PC-3 (cell line): Measurements from ENCODE around the gene L1CAM. TPM values are rescaled to one million over a fixed set of nuclear protein-coding genes. Genes with fewer than 3 reads are reported as not detected.

Experiments
- ATAC-seq: fragments of 200-7000 bp; cut with Tn5 transposase; 2 replicates; pipeline ENCODE4 v1.9.1; 2020; ENCODE audit warnings: mild to moderate bottlenecking, moderate library complexity
- BruUV-seq: library from RNA; stranded (reverse); fragments of 400-500 nt; replicated peaks from 2 replicates; lab custom pipeline; 2021; lab: Mats Ljungman, UMichigan
- CTCF ChIA-PET: fragments of 300-600 bp; sonication (Branson Sonifier 250); formaldehyde crosslinking; loops from one replicate; lab custom pipeline; 2022; ENCODE audit warnings: antibody characterized with exemption; lab: Charles Lee
- POLR2A ChIA-PET: fragments of 300-600 bp; sonication (Branson Sonifier 250); formaldehyde crosslinking; loops from one replicate; lab custom pipeline; 2022; ENCODE audit warnings: antibody characterized with exemption; ENCODE audit not compliant: unreplicated experiment; lab: Charles Lee
- DNase-seq: peaks from one replicate; pipeline ENCODE4 v3.0.0-alpha.2; 2015
- H2AFZ ChIP-seq: fragments of 300-600 bp; sonication (generic); 2 replicates; pipeline ENCODE4 v1.6.0; 2016; ENCODE audit warnings: antibody characterized with exemption, low read length
- H3F3A ChIP-seq: fragments of 300-600 bp; sonication (generic); one replicate; pipeline ENCODE4 v1.6.0; 2017; ENCODE audit warnings: antibody characterized with exemption, low read length, control low read depth, mild to moderate bottlenecking; ENCODE audit not compliant: unreplicated experiment
- H3K27ac ChIP-seq: fragments of 300-600 bp; sonication (generic); 2 replicates; pipeline ENCODE4 v1.5.1; 2016; ENCODE audit warnings: mild to moderate bottlenecking, low read length
- H3K27me3 ChIP-seq: fragments of 300-600 bp; sonication (generic); 2 replicates; pipeline ENCODE4 v1.6.1; 2016; ENCODE audit warnings: low read length, mixed read lengths
- H3K36me3 ChIP-seq: fragments of 300-600 bp; sonication (generic); 2 replicates; pipeline ENCODE4 v1.6.1; 2016; ENCODE audit warnings: low read depth, mixed run types, low read length, mixed read lengths
- H3K4me1 ChIP-seq: fragments of 300-600 bp; sonication (generic); 2 replicates; pipeline ENCODE4 v1.5.1; 2016; ENCODE audit warnings: low read length; ENCODE audit not compliant: insufficient read depth
- H3K4me2 ChIP-seq: fragments of 300-600 bp; sonication (generic); 2 replicates; pipeline ENCODE4 v1.6.0; 2016; ENCODE audit warnings: low read length
- H3K4me3 ChIP-seq: fragments of 300-600 bp; sonication (generic); 2 replicates; pipeline ENCODE4 v1.5.1; 2016; ENCODE audit warnings: mild to moderate bottlenecking, low read length, mixed read lengths
- H3K79me2 ChIP-seq: fragments of 300-600 bp; sonication (generic); 2 replicates; pipeline ENCODE4 v1.6.1; 2017; ENCODE audit warnings: low read length, mixed read lengths
- H3K9ac ChIP-seq: fragments of 300-600 bp; sonication (generic); 2 replicates; pipeline ENCODE4 v1.6.0; 2016; ENCODE audit warnings: mild to moderate bottlenecking, low read length
- H3K9me2 ChIP-seq: fragments of 300-600 bp; sonication (generic); replicated peaks from 2 replicates; pipeline ENCODE4 v1.6.1; 2016; ENCODE audit warnings: mixed run types, low read length, mixed read lengths
- H3K9me3 ChIP-seq: fragments of 300-600 bp; sonication (generic); 2 replicates; pipeline ENCODE4 v1.6.1; 2016; ENCODE audit warnings: low read length, mixed read lengths
- H4K20me1 ChIP-seq: fragments of 300-600 bp; sonication (generic); 2 replicates; pipeline ENCODE4 v1.6.1; 2016; ENCODE audit warnings: low read length, mixed read lengths
- CTCF ChIP-seq: fragments of 300-600 bp; sonication (generic); conservative IDR thresholded peaks from 2 replicates; pipeline ENCODE4 v1.5.1; 2017; ENCODE audit warnings: antibody characterized with exemption, low read depth, mild to moderate bottlenecking, low read length
- EZH2 ChIP-seq: fragments of 300-600 bp; sonication (generic); IDR thresholded peaks from one replicate; pipeline ENCODE4 v1.6.1; 2017; ENCODE audit warnings: antibody characterized with exemption, mild to moderate bottlenecking, low read length; ENCODE audit not compliant: unreplicated experiment
- EZH2phosphoT487 ChIP-seq: fragments of 300-600 bp; sonication (generic); IDR thresholded peaks from 2 replicates; pipeline ENCODE4 v1.6.1; 2018; ENCODE audit warnings: mild to moderate bottlenecking, antibody characterized with exemption, low read length, borderline replicate concordance
- intact Hi-C: fragments of 100-400 bp; cut with micrococcal nuclease; formaldehyde crosslinking; loops from 2 replicates; pipeline ENCODE4 v1.9.0; 2023
- total RNA-seq: library from RNA; depleted of rRNA; stranded (reverse); fragments of >200 nt; gene quantifications from 2 replicates; pipeline ENCODE4 v1.2.3, GENCODE V29; 2014

The L1CAM gene
- total RNA-seq, 1 experiment from 2014 or later = 5.2 TPM

GRCh38 chrX:153877571-153878261 lies 8.3 kb downstream of the L1CAM start:
- intact Hi-C loops = no loop called here
- H3K79me2 ChIP-seq = no peaks in the 10 kb centered on the region
- H3K4me3 ChIP-seq = no peak overlapping the region
- H3F3A ChIP-seq = no peaks in the 10 kb centered on the region
- no peak overlapping the region for H3K27ac ChIP-seq
- no peaks in the 10 kb centered on the region for H3K27me3 ChIP-seq
- H3K4me1 ChIP-seq = no peaks in the 10 kb centered on the region
- H3K36me3 ChIP-seq = no peaks in the 10 kb centered on the region
- H2AFZ ChIP-seq = no peak overlapping the region
- CTCF ChIA-PET = no interaction called here
- no TSS peak for BruUV-seq
- no peaks in the 10 kb centered on the region for H3K9me3 ChIP-seq
- H3K9me2 ChIP-seq = no peaks in the 10 kb centered on the region
- no peak for ATAC-seq
- POLR2A ChIA-PET = no interaction called here
- no peak for DNase-seq
- TF ChIP-seq EZH2 (no peak), EZH2phosphoT487 (no peak), CTCF (no peak)
- no peaks in the 10 kb centered on the region for H4K20me1 ChIP-seq
- H3K4me2 ChIP-seq = no peak overlapping the region
- H3K9ac ChIP-seq = no peak overlapping the region

GRCh38 chrX:153876112-153876491 lies 9.9 kb downstream of the L1CAM start:
- no peaks in the 10 kb centered on the region for H3K9me3 ChIP-seq
- CTCF ChIA-PET = no interaction called here
- no peaks in the 10 kb centered on the region for H3K79me2 ChIP-seq
- no peak overlapping the region for H3K27ac ChIP-seq
- no peaks in the 10 kb centered on the region for H4K20me1 ChIP-seq
- BruUV-seq = no TSS peak
- POLR2A ChIA-PET = no interaction called here
- H3F3A ChIP-seq = no peaks in the 10 kb centered on the region
- TF ChIP-seq EZH2 (no peak), CTCF (no peak), EZH2phosphoT487 (no peak)
- H3K4me2 ChIP-seq = no peak overlapping the region
- DNase-seq (no peak), ATAC-seq (no peak)
- intact Hi-C loops = no loop called here
- no peaks in the 10 kb centered on the region for H3K27me3 ChIP-seq
- no peak overlapping the region for H2AFZ ChIP-seq
- H3K9ac ChIP-seq = no peak overlapping the region
- H3K9me2 ChIP-seq = no peaks in the 10 kb centered on the region
- no peaks in the 10 kb centered on the region for H3K4me1 ChIP-seq
- H3K4me3 ChIP-seq = no peak overlapping the region
- H3K36me3 ChIP-seq = no peaks in the 10 kb centered on the region

- H3K27ac ChIP-seq = no peak overlapping the region
- no TSS peak for BruUV-seq
- H3K27me3 ChIP-seq = no peaks in the 10 kb centered on the region
- no peak for TF ChIP-seq CTCF
- no peak for TF ChIP-seq EZH2
- TF ChIP-seq EZH2phosphoT487 = no peak
- H2AFZ ChIP-seq = no peak overlapping the region
- no peak overlapping the region for H3K4me3 ChIP-seq
- H3K4me1 ChIP-seq = no peaks in the 10 kb centered on the region
- H3F3A ChIP-seq = no peaks in the 10 kb centered on the region
- H3K9ac ChIP-seq = no peak overlapping the region
- ChIA-PET POLR2A (no interaction called here), CTCF (no interaction called here)
- no peaks in the 10 kb centered on the region for H3K79me2 ChIP-seq
- DNase-seq = peak; percentile 54
- H3K36me3 ChIP-seq = no peaks in the 10 kb centered on the region
- H4K20me1 ChIP-seq = no peaks in the 10 kb centered on the region
- intact Hi-C loops = no loop called here
- no peaks in the 10 kb centered on the region for H3K9me3 ChIP-seq
- peak; percentile 60 for ATAC-seq
- no peaks in the 10 kb centered on the region for H3K9me2 ChIP-seq
- no peak overlapping the region for H3K4me2 ChIP-seq
Measured at GRCh38 chrX:153875391-153876111, 10.4 kb downstream of the L1CAM start.
